ENCODE measurements around the gene KRTAP4-6.
"Not testable (repeated sequence)": the region's sequence is repeated elsewhere in the genome, so short reads cannot be mapped to it uniquely, and the experiment has no call there.

KRTAP4-6 gene

DNA sequence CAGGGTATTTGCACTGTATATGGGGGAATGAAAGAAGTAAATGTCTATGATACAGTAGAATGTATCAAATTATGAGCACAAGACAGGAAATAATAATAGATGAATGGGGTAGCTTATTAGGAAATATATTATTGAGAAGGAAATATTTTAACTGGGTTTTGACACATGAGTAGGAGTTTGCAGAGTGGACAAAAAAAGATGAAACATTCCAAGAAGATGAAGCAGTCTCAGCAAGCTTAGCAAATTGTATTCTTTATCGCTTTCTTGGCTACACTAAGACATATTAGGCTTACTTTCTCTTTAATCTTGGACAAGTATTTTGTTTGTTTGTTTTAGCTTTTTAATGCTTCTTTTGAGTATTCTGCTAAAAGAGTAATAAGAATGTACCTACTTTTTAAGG lies 36.4 kb downstream of the KRTAP4-6 start:
- no peaks in the 10 kb centered on the region for H3K9me3 ChIP-seq (ENCODE audit: insufficient read depth, low read length)
- TF ChIP-seq EZH2phosphoT487 (conservative IDR thresholded peaks at IDR 0.05; ENCODE audit: low read length): no peak
- TF ChIP-seq, protein P1, sequence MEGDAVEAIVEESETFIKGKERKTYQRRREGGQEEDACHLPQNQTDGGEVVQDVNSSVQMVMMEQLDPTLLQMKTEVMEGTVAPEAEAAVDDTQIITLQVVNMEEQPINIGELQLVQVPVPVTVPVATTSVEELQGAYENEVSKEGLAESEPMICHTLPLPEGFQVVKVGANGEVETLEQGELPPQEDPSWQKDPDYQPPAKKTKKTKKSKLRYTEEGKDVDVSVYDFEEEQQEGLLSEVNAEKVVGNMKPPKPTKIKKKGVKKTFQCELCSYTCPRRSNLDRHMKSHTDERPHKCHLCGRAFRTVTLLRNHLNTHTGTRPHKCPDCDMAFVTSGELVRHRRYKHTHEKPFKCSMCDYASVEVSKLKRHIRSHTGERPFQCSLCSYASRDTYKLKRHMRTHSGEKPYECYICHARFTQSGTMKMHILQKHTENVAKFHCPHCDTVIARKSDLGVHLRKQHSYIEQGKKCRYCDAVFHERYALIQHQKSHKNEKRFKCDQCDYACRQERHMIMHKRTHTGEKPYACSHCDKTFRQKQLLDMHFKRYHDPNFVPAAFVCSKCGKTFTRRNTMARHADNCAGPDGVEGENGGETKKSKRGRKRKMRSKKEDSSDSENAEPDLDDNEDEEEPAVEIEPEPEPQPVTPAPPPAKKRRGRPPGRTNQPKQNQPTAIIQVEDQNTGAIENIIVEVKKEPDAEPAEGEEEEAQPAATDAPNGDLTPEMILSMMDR (IDR thresholded peaks at IDR 0.05; ENCODE audit: insufficient read depth, low read length, poor library complexity, severe bottlenecking): no peak
- no peak overlapping the region for H3K27ac ChIP-seq (ENCODE audit: low read depth, low read length)
- no peaks in the 10 kb centered on the region for H3F3A ChIP-seq (ENCODE audit: insufficient read depth)
- no peaks in the 10 kb centered on the region for H3K36me3 ChIP-seq (ENCODE audit: low read length)
- H4K20me1 ChIP-seq (ENCODE audit: low read depth, low read length): no peaks in the 10 kb centered on the region
- H2AFZ ChIP-seq (ENCODE audit: low read depth, low read length, severe bottlenecking): no peak overlapping the region
- no peak overlapping the region for H3K4me2 ChIP-seq (ENCODE audit: low read depth, low read length, poor library complexity, severe bottlenecking)
- H3K4me3 ChIP-seq (ENCODE audit: insufficient read depth, low read length, poor library complexity, severe bottlenecking): no peak overlapping the region
- no peaks in the 10 kb centered on the region for H3K79me2 ChIP-seq (ENCODE audit: insufficient read depth, low read length)
- no peaks in the 10 kb centered on the region for H3K9me2 ChIP-seq (replicated peaks; ENCODE audit: insufficient read depth, low read length)
- no peak overlapping the region for H3K9ac ChIP-seq (ENCODE audit: low read length)
- no peaks in the 10 kb centered on the region for H3K27me3 ChIP-seq (ENCODE audit: low read length)

DNA sequence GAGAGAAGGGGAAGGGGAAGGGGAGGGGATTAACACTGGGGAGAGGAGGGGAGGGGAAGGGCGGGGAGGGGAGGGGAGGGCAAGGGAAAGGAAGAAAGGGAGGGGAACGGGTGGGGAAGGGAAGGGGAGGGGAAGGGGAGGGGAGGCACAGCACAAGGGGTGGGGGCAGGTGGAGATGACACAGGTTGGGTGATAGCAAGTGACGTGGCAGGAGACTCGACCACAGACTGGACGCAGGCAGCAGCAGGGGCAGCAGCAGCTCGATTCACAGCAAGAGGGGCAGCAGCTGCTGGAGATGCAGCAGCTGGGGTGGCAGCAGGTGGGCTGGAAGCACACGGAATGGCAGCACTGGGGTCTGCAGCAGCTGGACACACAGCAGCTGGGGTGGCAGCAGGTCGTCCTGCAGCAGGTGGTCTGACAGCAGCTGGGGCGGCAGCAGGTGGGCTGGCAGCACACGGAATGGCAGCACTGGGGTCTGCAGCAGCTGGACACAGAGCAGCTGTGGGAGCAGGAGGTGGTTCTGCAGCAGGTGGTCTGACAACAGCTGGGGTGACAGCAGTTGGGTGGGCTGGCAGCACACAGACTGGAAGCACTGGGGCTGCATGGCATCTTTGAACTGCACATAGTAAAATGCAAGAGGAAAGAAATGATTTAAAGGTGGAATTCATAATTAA lies 38.6 kb downstream of the KRTAP4-6 start, which contains the start of gene KRTAP4-16:
Gene KRTAP4-16, minus strand, starts transcription at position 624 of the 674 bp plus-strand sequence. Its CDS starts 0 bp downstream, at position 624.
- Histone ChIP-seq H3K9me2 (replicated peaks; ENCODE audit: insufficient read depth, low read length) (no peaks in the 10 kb centered on the region), H3K4me3 (ENCODE audit: insufficient read depth, low read length, poor library complexity, severe bottlenecking) (no peak within 1 kb of the TSS), H3K79me2 (ENCODE audit: insufficient read depth, low read length) (no peaks in the 10 kb centered on the region), H4K20me1 (ENCODE audit: low read depth, low read length) (no peaks in the 10 kb centered on the region), H3K36me3 (ENCODE audit: low read length) (no peaks in the 10 kb centered on the region), H3K9me3 (ENCODE audit: insufficient read depth, low read length) (no peaks in the 10 kb centered on the region), H3K4me2 (ENCODE audit: low read depth, low read length, poor library complexity, severe bottlenecking) (no peak within 1 kb of the TSS), H3K9ac (ENCODE audit: low read length) (no peak within 1 kb of the TSS), H3K27me3 (ENCODE audit: low read length) (no peaks in the 10 kb centered on the region), H3F3A (ENCODE audit: insufficient read depth) (no peaks in the 10 kb centered on the region), H3K27ac (ENCODE audit: low read depth, low read length) (no peak within 1 kb of the TSS), H2AFZ (ENCODE audit: low read depth, low read length, severe bottlenecking) (no peak within 1 kb of the TSS)
- TF ChIP-seq, protein P1 (IDR thresholded peaks at IDR 0.05; ENCODE audit: insufficient read depth, low read length, poor library complexity, severe bottlenecking): no peak
- no peak for TF ChIP-seq EZH2phosphoT487 (conservative IDR thresholded peaks at IDR 0.05; ENCODE audit: low read length)

DNA sequence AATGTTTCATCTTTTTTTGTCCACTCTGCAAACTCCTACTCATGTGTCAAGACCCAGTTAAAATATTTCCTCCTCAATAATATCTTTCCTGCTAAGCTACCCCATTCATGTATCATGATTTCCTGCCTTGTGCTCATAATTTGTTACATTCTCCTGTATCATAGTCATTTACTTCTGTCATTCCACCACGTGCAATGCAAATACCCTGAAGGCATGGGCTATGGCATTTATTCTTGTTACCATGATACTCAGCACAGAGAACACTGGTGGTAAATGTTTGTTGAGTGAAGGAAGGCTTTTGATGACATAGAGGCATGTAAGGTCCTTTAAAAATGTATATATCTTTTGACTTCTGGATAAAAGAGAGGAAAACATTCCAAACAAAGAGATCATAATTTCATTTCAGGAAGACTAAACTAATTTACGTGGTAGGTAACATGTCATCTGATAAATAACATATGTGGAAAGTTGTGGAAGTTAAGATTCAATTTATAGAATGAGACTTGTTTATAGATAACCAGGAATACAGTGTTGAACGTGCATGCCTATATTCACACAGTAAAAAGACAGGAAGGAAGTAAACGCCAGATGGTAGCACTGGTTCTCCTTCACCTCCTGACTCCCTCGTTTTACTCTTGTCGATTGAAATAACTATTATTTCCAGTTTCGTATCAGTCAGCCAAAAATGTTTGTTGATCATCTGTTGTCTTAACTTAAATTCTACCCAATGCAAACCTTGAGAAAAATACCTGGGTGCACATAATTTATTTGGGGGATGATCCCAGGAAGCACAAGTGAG lies 40.5 kb downstream of the KRTAP4-6 start:
- H3K9me3 ChIP-seq (ENCODE audit: insufficient read depth, low read length); H3K36me3 ChIP-seq (ENCODE audit: low read length); H2AFZ ChIP-seq (ENCODE audit: low read depth, low read length, severe bottlenecking); H3K4me2 ChIP-seq (ENCODE audit: low read depth, low read length, poor library complexity, severe bottlenecking); H3K9ac ChIP-seq (ENCODE audit: low read length); H3F3A ChIP-seq (ENCODE audit: insufficient read depth); H3K27ac ChIP-seq (ENCODE audit: low read depth, low read length); H3K9me2 ChIP-seq (replicated peaks; ENCODE audit: insufficient read depth, low read length); H3K79me2 ChIP-seq (ENCODE audit: insufficient read depth, low read length); H3K27me3 ChIP-seq (ENCODE audit: low read length); H4K20me1 ChIP-seq (ENCODE audit: low read depth, low read length); H3K4me3 ChIP-seq (ENCODE audit: insufficient read depth, low read length, poor library complexity, severe bottlenecking): not testable (repeated sequence)

DNA sequence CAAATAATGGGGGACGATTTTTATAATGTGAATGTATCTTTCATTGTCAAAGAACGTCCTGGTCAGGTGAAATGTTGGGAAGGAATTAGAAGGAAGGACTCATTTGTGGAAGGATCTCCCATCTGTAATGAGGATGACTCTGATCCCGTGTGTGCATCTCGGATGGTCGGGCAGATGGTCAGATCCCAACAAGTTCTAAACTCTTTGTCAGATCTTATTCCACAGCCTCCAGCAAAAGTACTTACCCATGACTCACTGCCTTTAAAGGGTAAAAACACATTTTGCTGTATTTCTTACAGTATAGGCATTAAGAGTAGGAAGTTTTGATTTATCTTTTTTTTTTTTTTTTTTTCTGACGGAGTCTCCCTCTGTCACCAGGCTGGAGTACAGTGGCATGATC lies 41.9 kb downstream of the KRTAP4-6 start:
- H3K27ac ChIP-seq (ENCODE audit: low read depth, low read length): no peak overlapping the region
- H3K9me2 ChIP-seq (replicated peaks; ENCODE audit: insufficient read depth, low read length): no peaks in the 10 kb centered on the region
- H3F3A ChIP-seq (ENCODE audit: insufficient read depth): no peaks in the 10 kb centered on the region
- no peaks in the 10 kb centered on the region for H3K27me3 ChIP-seq (ENCODE audit: low read length)
- no peak overlapping the region for H2AFZ ChIP-seq (ENCODE audit: low read depth, low read length, severe bottlenecking)
- no peaks in the 10 kb centered on the region for H3K79me2 ChIP-seq (ENCODE audit: insufficient read depth, low read length)
- H3K4me3 ChIP-seq (ENCODE audit: insufficient read depth, low read length, poor library complexity, severe bottlenecking): no peak overlapping the region
- no peak overlapping the region for H3K9ac ChIP-seq (ENCODE audit: low read length)
- no peaks in the 10 kb centered on the region for H3K36me3 ChIP-seq (ENCODE audit: low read length)
- no peak for TF ChIP-seq EZH2phosphoT487 (conservative IDR thresholded peaks at IDR 0.05; ENCODE audit: low read length)
- TF ChIP-seq, protein P1 (IDR thresholded peaks at IDR 0.05; ENCODE audit: insufficient read depth, low read length, poor library complexity, severe bottlenecking): no peak
- no peaks in the 10 kb centered on the region for H4K20me1 ChIP-seq (ENCODE audit: low read depth, low read length)
- no peak overlapping the region for H3K4me2 ChIP-seq (ENCODE audit: low read depth, low read length, poor library complexity, severe bottlenecking)
- no peaks in the 10 kb centered on the region for H3K9me3 ChIP-seq (ENCODE audit: insufficient read depth, low read length)
